ENCODE results near the gene PPM1H.
"Not testable (repeated sequence)": the region's sequence is repeated elsewhere in the genome, so short reads cannot be mapped to it uniquely, and the experiment has no call there.

PPM1H gene

DNA sequence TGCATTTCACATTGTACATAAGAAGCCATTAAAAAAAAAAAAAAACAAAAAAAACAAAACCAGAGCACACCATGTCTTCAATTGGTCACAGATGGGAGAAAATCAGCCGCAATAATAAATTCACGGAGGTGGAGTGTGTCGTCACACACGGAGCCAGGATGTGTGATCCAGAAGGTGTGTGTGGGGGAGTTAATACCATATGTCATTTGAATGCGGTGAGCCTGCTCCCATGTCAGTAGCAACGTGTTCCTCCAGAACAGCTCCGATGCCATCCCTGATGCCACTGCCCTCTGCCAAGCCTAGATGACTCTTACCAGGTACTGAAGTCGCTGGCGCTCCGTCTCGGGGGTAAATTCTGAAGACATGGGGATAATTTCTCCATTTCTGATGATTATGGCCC, 197.8 kb downstream of the PPM1H start:
- TF ChIP-seq, protein P1, sequence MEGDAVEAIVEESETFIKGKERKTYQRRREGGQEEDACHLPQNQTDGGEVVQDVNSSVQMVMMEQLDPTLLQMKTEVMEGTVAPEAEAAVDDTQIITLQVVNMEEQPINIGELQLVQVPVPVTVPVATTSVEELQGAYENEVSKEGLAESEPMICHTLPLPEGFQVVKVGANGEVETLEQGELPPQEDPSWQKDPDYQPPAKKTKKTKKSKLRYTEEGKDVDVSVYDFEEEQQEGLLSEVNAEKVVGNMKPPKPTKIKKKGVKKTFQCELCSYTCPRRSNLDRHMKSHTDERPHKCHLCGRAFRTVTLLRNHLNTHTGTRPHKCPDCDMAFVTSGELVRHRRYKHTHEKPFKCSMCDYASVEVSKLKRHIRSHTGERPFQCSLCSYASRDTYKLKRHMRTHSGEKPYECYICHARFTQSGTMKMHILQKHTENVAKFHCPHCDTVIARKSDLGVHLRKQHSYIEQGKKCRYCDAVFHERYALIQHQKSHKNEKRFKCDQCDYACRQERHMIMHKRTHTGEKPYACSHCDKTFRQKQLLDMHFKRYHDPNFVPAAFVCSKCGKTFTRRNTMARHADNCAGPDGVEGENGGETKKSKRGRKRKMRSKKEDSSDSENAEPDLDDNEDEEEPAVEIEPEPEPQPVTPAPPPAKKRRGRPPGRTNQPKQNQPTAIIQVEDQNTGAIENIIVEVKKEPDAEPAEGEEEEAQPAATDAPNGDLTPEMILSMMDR (conservative IDR thresholded peaks at IDR 0.05; ENCODE audit: control insufficient read depth, insufficient read depth, low read depth, low read length), result no peak
- no peak for DNase-seq (ENCODE audit: low read depth)
- no peak overlapping the region for H3K4me3 ChIP-seq (ENCODE audit: control insufficient read depth, low read depth, low read length)

DNA sequence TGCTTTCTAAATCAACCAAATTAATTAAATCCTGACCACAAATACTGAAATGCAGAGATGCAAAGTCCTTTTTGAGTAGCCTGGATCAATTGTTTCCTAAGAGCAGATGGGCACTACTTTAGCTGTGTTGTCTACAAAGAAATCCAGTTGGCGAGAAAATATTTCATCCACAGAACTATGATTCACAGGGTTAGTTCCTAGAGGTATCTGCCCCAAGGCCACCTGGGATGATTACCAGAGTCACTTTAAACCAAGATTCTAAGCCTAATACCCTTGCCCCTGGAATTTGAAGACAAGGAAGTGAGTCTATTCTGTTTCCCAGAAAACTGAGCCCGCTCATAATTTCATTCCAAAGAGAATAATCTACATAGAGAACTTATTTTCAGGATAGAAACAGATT, 198.4 kb downstream of the PPM1H start:
- no peak for DNase-seq (ENCODE audit: low read depth)
- TF ChIP-seq, protein P1 (conservative IDR thresholded peaks at IDR 0.05; ENCODE audit: control insufficient read depth, insufficient read depth, low read depth, low read length), result no peak

DNA sequence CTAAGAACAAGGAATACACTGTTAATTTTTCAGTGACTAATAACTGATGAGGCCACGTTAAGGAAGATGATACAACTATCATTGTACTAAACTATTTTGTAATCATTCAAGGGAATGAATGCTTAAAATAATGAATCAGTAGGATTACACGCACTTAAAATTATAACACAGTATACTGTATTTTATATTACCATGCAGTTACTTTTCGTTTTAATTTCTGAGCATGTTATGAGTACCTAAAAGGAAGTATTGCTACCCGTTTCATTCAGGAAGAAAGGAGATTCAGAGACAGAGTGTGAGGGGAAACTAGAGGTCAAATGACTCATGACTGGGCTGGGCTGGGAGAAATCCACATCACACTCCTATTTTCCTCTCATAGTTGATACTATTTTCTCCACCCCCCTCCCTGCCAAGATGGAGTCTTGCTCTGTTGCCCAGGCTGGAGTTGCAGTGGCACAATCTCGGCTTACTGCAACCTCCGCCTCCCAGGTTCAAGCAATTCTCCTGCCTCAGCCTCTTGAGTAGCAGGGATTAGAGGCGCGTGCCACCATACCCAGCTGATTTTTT, 202.0 kb downstream of the PPM1H start:
- DNase-seq (ENCODE audit: low read depth), result peak; percentile 82
- H3K4me3 ChIP-seq (ENCODE audit: control insufficient read depth, low read depth, low read length), result no peak overlapping the region
- TF ChIP-seq, protein P1 (conservative IDR thresholded peaks at IDR 0.05; ENCODE audit: control insufficient read depth, insufficient read depth, low read depth, low read length), result no peak

More for the DNA sequence above, 198.4 kb downstream of the PPM1H start:
- no peak overlapping the region for H3K4me3 ChIP-seq (ENCODE audit: control insufficient read depth, low read depth, low read length)

DNA sequence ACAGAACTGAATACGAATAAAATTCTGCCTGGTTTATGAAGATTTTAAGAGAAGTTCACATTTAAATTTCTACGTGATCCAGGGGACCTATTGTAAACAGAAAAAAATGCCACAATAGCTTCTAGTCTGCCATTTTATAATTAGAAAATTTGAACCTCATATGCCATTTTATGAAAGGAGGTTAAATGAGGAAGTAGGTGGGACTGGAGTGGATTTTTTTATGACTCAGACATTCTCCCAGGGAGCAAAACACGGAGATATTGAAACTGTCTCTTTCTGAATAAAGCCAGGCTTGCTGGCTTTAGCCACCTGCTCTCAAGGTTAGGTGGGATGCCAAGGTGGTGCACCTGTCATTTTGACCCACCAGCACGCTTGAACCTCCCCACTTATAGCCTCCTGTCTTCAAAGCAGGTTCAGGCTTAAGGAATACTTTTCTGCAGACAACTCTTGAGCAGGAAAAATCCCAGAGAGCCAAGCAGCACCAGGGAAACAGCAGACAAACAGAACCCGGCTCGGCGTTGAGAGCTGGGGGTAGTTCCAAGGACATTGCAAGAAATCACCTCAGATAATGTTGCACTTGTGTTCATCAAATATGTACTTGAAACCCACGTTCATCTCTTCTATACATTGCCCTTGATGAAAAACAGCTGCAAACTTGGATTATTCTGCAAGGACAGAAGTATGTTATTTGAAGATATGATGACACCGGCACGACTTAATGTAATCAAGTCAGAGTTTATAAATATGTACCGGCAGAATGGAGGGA, 203.7 kb downstream of the PPM1H start:
- peak; percentile 68 for DNase-seq (ENCODE audit: low read depth)
- H3K4me3 ChIP-seq (ENCODE audit: control insufficient read depth, low read depth, low read length), result no peak overlapping the region
- TF ChIP-seq, protein P1 (conservative IDR thresholded peaks at IDR 0.05; ENCODE audit: control insufficient read depth, insufficient read depth, low read depth, low read length), result no peak

DNA sequence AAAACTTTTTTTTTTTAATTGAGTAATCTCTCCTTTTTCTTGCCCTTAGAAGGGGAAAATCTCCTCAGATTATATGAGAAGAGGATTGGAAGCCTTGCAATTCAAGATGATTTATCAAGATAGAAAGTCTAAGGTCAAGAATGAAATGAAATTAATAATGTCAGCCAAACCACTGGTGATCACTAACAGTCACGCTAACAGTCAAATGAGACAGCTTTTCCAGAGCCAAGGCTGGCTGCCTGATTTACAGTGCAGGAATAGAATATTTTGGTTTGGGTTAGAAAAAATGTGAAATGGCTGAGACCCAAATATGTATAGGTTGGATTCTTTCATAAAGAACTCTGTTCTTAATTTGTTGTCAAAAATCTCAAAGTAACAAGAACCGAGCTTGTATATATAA, 204.3 kb downstream of the PPM1H start:
- no peak overlapping the region for H3K4me3 ChIP-seq (ENCODE audit: control insufficient read depth, low read depth, low read length)
- peak; percentile 81 for DNase-seq (ENCODE audit: low read depth)
- TF ChIP-seq, protein P1 (conservative IDR thresholded peaks at IDR 0.05; ENCODE audit: control insufficient read depth, insufficient read depth, low read depth, low read length), result no peak

DNA sequence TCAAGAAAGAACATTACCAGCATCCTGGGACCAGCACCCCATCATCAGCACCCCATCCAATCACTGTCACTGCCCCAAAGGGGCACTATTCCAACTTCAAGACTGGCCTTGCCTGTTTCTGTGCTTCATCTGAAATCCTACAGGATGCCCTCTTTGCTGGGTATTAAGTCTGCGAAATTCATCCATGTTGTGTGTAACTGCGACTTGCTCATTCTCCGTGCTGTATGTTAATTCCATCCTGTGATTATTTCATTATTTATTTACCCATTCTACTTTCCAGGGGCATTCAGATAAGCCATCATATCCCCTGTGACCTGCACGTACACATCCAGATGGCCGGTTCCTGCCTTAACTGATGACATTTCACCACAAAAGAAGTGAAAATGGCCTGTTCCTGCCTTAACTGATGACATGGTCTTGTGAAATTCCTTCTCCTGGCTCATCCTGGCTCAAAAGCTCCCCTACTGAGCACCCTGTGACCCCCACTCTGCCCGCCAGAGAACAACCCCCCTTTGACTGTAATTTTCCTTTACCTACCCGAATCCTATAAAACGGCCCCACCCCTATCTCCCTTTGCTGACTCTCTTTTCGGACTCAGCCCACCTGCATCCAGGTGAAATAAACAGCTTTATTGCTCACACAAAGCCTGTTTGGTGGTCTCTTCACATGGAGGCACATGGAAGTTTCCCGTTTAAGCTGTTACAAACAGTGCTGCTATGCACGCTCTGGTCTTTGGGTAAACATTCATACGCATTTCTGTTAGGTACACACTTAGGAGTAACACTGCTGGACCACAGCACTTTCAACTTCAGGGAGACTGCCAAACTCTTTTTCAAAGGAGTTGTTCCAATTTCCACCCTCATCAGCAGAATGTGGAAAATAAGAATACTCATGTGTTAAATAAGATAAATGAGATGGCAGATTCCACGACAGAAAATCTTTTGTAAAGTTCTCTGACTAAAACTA, 205.1 kb downstream of the PPM1H start:
- H3K4me3 ChIP-seq (ENCODE audit: control insufficient read depth, low read depth, low read length), result not testable (repeated sequence)
- peak; percentile 77 for DNase-seq (ENCODE audit: low read depth)
